Measurements from ENCODE around the gene ZNF679.
"Not testable (repeated sequence)": the region's sequence is repeated elsewhere in the genome, so short reads cannot be mapped to it uniquely, and the experiment has no call there.

Gene ZNF679

DNA sequence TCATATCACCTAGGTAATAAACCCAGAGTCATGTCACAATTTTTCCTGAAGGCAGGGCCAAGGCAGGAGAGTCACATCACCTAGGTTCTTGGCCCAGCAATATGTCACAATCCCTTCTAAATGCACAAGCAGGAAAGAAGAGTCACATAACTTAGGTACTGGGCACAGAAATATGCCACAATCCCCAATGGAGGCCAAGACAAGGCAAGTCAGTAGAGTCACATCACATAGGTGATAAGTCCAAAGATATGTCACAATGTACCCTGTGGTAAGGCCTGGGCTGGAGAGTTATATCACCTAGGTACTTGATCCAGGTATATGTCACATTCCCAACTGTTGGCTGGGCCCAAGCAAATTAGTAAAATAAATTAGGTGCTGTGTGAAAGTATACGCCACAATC is at the start of gene ZNF679:
TSS of gene ZNF679 (plus strand) at position 301 of the 400 bp plus-strand sequence. CDS start 20,644 bp downstream, outside the sequence.
- peaks cover 40 to 50% of the 10 kb centered on the region in 2 donors for H3K9me3 ChIP-seq (ENCODE audit: control insufficient read depth in 1 of 2, low read length in 2 of 2)
- not testable (repeated sequence) for H3K4me3 ChIP-seq (ENCODE audit: low read depth in 1 of 2, low read length in 2 of 2); H3K27me3 ChIP-seq (ENCODE audit: control insufficient read depth in 1 of 2, insufficient read depth in 2 of 2, low read length in 2 of 2); H3K27ac ChIP-seq (ENCODE audit: low read depth, low read length); H3K36me3 ChIP-seq (ENCODE audit: control insufficient read depth in 1 of 2, insufficient read depth in 2 of 2, low read length in 2 of 2); H3K9ac ChIP-seq (ENCODE audit: low read depth in 1 of 2, low read length in 2 of 2); H3K4me1 ChIP-seq (ENCODE audit: control insufficient read depth in 1 of 2, insufficient read depth in 2 of 2, low read length in 2 of 2)

DNA sequence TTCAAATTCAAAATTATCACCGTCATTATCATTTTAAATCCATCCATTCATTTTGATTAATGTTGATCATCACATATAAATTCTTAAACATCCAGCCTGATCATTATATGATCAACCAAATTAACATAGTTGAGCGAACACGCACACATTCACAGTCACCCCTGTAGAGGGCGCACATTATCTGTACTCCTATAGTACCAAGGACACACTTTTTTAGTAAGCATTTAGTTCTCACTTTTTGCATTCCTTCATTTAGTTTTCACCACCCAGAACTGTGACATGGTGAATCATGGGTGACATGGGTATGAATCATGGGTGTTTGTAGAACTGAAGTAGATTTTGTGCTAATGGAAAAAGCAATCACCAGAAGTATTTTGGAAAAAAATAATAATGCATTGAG is 47.3 kb upstream of the ZNF679 start:
- Histone ChIP-seq H3K4me3 (ENCODE audit: low read depth in 1 of 2, low read length in 2 of 2) (no peak overlapping the region), H3K27ac (ENCODE audit: low read depth, low read length) (no peak overlapping the region), H3K9ac (ENCODE audit: low read depth in 1 of 2, low read length in 2 of 2) (no peak overlapping the region), H3K4me1 (ENCODE audit: control insufficient read depth in 1 of 2, insufficient read depth in 2 of 2, low read length in 2 of 2) (no peaks in the 10 kb centered on the region), H3K36me3 (ENCODE audit: control insufficient read depth in 1 of 2, insufficient read depth in 2 of 2, low read length in 2 of 2) (no peaks in the 10 kb centered on the region), H3K9me3 (ENCODE audit: control insufficient read depth in 1 of 2, low read length in 2 of 2) (peaks cover 6% of the 10 kb centered on the region in 2 donors), H3K27me3 (ENCODE audit: control insufficient read depth in 1 of 2, insufficient read depth in 2 of 2, low read length in 2 of 2) (no peaks in the 10 kb centered on the region)

DNA sequence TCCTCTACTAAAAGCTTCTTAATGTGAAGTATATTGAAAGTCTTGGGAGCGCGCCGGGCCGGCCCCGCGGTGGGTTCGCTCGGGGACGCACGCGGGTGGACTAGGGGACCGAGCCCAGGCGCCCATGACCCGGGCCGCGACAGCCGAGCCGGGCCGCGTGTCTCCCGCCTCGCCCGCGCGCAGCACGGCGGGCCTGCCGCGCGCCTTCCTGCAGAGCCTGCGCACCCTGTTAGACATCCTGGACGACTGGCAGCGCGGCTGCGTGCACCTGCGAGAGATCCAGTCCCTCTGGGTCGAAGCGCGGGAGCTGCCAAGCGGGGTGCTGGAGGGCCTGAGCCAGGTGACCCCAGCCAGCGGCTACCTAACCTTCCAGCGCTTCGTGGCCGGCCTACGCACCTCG is 46.7 kb upstream of the ZNF679 start:
- H3K27ac ChIP-seq (ENCODE audit: low read depth, low read length): no peak overlapping the region
- peaks cover 6% of the 10 kb centered on the region in 2 donors for H3K9me3 ChIP-seq (ENCODE audit: control insufficient read depth in 1 of 2, low read length in 2 of 2)
- no peaks in the 10 kb centered on the region for H3K27me3 ChIP-seq (ENCODE audit: control insufficient read depth in 1 of 2, insufficient read depth in 2 of 2, low read length in 2 of 2)
- H3K9ac ChIP-seq (ENCODE audit: low read depth in 1 of 2, low read length in 2 of 2): no peak overlapping the region
- no peak overlapping the region for H3K4me3 ChIP-seq (ENCODE audit: low read depth in 1 of 2, low read length in 2 of 2)
- no peaks in the 10 kb centered on the region for H3K36me3 ChIP-seq (ENCODE audit: control insufficient read depth in 1 of 2, insufficient read depth in 2 of 2, low read length in 2 of 2)
- no peaks in the 10 kb centered on the region for H3K4me1 ChIP-seq (ENCODE audit: control insufficient read depth in 1 of 2, insufficient read depth in 2 of 2, low read length in 2 of 2)

DNA sequence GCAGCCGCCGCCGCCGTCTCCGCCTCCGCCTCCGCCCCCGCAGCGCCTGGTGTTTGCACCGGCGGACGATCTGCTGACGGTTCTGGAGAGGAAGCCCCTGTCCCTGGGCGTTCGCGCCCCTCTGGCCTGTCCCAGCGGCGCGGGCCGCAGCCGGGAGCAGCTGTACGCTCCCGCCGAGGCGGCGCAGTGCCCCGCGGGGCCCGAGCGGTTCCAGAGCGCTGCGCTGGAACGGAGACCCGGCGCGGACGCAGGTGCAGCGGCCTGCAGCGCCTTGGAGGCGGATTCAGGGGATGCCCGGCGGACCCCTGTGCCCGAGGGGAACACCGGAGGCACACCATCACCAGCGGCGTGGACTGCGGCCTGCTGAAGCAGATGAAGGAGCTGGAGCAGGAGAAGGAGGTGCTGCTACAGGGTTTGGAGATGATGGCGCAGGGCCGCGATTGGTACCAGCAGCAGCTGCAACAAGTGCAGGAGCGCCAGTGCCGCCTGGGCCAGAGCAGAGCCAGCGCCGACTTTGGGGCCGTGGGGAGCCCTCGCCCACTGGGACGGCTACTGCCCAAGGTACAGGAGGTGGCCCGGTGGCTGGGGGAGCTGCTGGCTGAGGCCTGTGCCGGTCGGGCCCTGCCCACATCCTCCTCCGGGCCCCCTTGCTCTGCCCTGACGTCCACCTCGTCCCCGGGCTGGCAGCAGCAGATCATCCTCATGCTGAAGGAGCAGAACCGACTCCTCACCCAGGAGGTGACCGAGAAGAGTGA is 46.1 kb upstream of the ZNF679 start:
- no peak overlapping the region for H3K4me3 ChIP-seq (ENCODE audit: low read depth in 1 of 2, low read length in 2 of 2)
- no peaks in the 10 kb centered on the region for H3K4me1 ChIP-seq (ENCODE audit: control insufficient read depth in 1 of 2, insufficient read depth in 2 of 2, low read length in 2 of 2)
- H3K36me3 ChIP-seq (ENCODE audit: control insufficient read depth in 1 of 2, insufficient read depth in 2 of 2, low read length in 2 of 2): no peaks in the 10 kb centered on the region
- no peak overlapping the region for H3K9ac ChIP-seq (ENCODE audit: low read depth in 1 of 2, low read length in 2 of 2)
- H3K27me3 ChIP-seq (ENCODE audit: control insufficient read depth in 1 of 2, insufficient read depth in 2 of 2, low read length in 2 of 2): no peaks in the 10 kb centered on the region
- H3K27ac ChIP-seq (ENCODE audit: low read depth, low read length): no peak overlapping the region
- H3K9me3 ChIP-seq (ENCODE audit: control insufficient read depth in 1 of 2, low read length in 2 of 2): peaks cover 6% of the 10 kb centered on the region in 2 donors

DNA sequence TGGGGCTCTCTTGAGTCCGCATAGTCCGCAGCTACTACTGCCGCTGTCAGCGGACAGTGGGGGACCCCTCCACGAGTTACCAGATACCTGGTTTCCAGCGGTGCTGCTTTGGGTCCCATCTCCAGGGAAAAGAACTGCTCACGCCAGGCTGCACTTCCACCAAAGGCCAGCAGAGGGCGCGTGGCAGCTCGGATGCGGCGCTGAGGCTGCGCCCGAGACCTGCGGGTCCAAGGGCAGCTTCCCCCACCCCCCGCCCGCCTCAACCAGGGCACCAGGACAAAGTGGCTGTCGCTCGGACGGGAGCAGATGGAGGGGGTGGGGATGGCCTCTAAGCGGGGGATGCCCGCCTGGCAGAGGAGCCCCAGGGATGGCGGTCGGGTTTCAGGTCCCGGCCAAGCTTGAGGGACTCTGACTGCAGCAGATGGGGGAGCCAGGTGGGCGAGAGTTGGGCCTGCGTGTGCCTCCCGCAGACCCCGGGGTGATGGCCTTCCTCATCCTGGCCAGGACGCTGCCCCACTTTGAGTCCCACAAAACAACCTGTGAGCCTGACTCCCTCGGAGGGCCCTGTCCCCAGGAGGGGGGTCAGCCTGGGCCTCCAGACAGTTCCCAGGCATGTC is 45.0 kb upstream of the ZNF679 start:
- no peak overlapping the region for H3K27ac ChIP-seq (ENCODE audit: low read depth, low read length)
- no peaks in the 10 kb centered on the region for H3K36me3 ChIP-seq (ENCODE audit: control insufficient read depth in 1 of 2, insufficient read depth in 2 of 2, low read length in 2 of 2)
- H3K27me3 ChIP-seq (ENCODE audit: control insufficient read depth in 1 of 2, insufficient read depth in 2 of 2, low read length in 2 of 2): no peaks in the 10 kb centered on the region
- H3K9me3 ChIP-seq (ENCODE audit: control insufficient read depth in 1 of 2, low read length in 2 of 2): peaks cover 6 to 8% of the 10 kb centered on the region in 2 donors
- no peak overlapping the region for H3K9ac ChIP-seq (ENCODE audit: low read depth in 1 of 2, low read length in 2 of 2)
- H3K4me3 ChIP-seq (ENCODE audit: low read depth in 1 of 2, low read length in 2 of 2): no peak overlapping the region
- H3K4me1 ChIP-seq (ENCODE audit: control insufficient read depth in 1 of 2, insufficient read depth in 2 of 2, low read length in 2 of 2): no peaks in the 10 kb centered on the region

DNA sequence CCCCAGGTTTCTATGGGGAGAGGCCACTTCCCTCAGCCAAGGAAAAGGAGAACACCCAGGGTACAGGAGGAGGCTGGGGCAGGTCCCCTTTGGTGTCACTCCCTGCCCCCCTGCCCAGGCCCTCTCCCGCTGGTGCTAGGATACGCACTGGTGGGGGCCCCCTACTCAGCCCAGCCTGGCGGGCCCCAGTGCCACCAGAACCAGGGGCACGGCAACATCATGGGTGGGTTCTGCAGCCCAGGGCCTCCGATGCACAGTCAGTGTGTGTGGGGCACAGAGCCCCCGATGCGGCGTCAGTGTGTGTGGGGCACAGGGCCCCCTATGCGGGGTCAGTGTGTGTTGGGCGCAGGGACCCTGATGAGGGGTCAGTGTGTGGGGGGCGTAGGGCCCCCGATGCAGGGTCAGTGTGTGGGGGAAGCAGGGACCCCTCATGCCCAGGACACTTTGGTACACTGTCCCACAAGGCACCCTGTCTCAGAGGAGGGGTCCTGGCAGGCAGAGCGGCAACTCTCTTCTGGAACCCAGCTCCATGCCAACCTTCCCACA is 44.4 kb upstream of the ZNF679 start:
- Histone ChIP-seq H3K9ac (ENCODE audit: low read depth in 1 of 2, low read length in 2 of 2) (no peak overlapping the region), H3K9me3 (ENCODE audit: control insufficient read depth in 1 of 2, low read length in 2 of 2) (peaks cover 6 to 11% of the 10 kb centered on the region in 2 donors), H3K4me3 (ENCODE audit: low read depth in 1 of 2, low read length in 2 of 2) (no peak overlapping the region)

DNA sequence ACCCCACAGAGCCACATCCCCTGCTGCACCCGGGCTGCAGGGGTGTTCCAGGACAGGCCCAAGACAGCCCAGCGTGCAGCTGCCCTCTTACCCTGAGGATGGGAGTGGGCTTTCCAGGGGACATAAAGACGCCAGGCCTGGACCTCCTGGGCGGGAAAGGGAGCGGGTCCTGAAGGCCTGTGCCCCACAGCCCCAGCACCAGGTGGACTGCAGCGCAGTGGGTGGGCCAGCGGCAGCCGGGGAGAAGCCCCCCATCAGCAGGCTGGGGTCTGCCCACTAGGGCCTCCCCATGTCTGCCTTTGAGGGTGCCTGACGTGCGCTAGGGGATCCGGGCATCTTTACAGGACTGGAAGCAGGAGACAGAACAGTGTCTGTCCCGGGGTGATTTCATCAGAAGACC is 43.9 kb upstream of the ZNF679 start:
- no peak overlapping the region for H3K4me3 ChIP-seq (ENCODE audit: low read depth in 1 of 2, low read length in 2 of 2)
- no peaks in the 10 kb centered on the region for H3K27me3 ChIP-seq (ENCODE audit: control insufficient read depth in 1 of 2, insufficient read depth in 2 of 2, low read length in 2 of 2)
- H3K9ac ChIP-seq (ENCODE audit: low read depth in 1 of 2, low read length in 2 of 2): no peak overlapping the region
- no peaks in the 10 kb centered on the region for H3K4me1 ChIP-seq (ENCODE audit: control insufficient read depth in 1 of 2, insufficient read depth in 2 of 2, low read length in 2 of 2)
- H3K36me3 ChIP-seq (ENCODE audit: control insufficient read depth in 1 of 2, insufficient read depth in 2 of 2, low read length in 2 of 2): no peaks in the 10 kb centered on the region
- no peak overlapping the region for H3K27ac ChIP-seq (ENCODE audit: low read depth, low read length)
- peaks cover 6 to 11% of the 10 kb centered on the region in 2 donors for H3K9me3 ChIP-seq (ENCODE audit: control insufficient read depth in 1 of 2, low read length in 2 of 2)

More for the DNA sequence above, 44.4 kb upstream of the ZNF679 start:
- no peaks in the 10 kb centered on the region for H3K27me3 ChIP-seq (ENCODE audit: control insufficient read depth in 1 of 2, insufficient read depth in 2 of 2, low read length in 2 of 2)
- H3K36me3 ChIP-seq (ENCODE audit: control insufficient read depth in 1 of 2, insufficient read depth in 2 of 2, low read length in 2 of 2): no peaks in the 10 kb centered on the region
- H3K4me1 ChIP-seq (ENCODE audit: control insufficient read depth in 1 of 2, insufficient read depth in 2 of 2, low read length in 2 of 2): no peaks in the 10 kb centered on the region
- no peak overlapping the region for H3K27ac ChIP-seq (ENCODE audit: low read depth, low read length)

DNA sequence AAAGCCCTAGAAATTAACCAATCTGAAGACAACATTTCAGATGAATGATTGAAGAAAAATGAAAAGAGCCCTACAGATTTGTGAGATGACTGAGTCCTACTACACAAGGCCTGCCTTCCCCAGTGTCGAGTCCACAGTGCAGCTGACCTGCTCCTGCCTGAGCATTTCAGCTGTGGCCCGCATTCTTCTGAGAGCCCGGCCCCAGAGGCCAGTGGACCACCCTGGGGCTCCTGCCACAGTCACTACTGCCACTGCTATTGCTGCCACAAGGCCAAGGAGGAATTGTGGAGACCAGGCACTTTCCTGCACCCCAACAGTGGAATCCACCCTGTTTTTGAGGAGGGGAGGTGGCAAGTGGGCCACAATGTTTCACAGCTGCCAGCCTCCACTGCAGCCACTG is 40.9 kb upstream of the ZNF679 start:
- H3K9ac ChIP-seq (ENCODE audit: low read depth in 1 of 2, low read length in 2 of 2): no peak overlapping the region
- no peak overlapping the region for H3K4me3 ChIP-seq (ENCODE audit: low read depth in 1 of 2, low read length in 2 of 2)
- no peaks in the 10 kb centered on the region for H3K4me1 ChIP-seq (ENCODE audit: control insufficient read depth in 1 of 2, insufficient read depth in 2 of 2, low read length in 2 of 2)
- no peaks in the 10 kb centered on the region for H3K27me3 ChIP-seq (ENCODE audit: control insufficient read depth in 1 of 2, insufficient read depth in 2 of 2, low read length in 2 of 2)
- no peak overlapping the region for H3K27ac ChIP-seq (ENCODE audit: low read depth, low read length)
- H3K9me3 ChIP-seq (ENCODE audit: control insufficient read depth in 1 of 2, low read length in 2 of 2): peaks cover 11 to 14% of the 10 kb centered on the region in 2 donors
- H3K36me3 ChIP-seq (ENCODE audit: control insufficient read depth in 1 of 2, insufficient read depth in 2 of 2, low read length in 2 of 2): no peaks in the 10 kb centered on the region

DNA sequence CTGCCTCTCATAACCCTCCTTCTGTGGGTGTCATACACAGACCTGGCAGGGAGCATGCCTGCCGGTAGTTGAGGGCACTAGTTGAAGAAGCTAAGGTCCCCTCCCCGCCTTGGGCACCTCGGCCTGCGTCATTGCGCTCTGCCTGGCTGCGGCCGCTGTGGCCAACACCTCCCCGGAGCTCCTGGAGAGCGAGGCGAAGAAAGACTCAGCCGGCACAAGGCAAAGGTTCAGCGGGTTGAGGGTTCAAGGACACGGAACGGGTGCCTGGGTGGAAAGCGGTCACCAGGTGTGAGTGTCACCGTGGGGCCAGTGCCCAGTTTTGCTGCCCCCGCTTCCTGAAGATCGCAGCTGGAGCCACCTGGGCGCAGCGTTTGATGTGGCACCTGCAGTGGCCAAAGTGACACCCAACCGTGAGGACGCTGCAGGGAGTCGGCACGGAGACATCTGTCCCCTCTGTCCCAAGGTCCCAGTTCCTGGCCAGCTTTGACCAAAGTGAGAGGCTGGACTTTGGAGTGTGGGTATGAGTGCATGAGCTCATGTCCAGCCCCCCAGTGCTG is 36.0 kb upstream of the ZNF679 start:
- no peaks in the 10 kb centered on the region for H3K36me3 ChIP-seq (ENCODE audit: control insufficient read depth in 1 of 2, insufficient read depth in 2 of 2, low read length in 2 of 2)
- H3K4me3 ChIP-seq (ENCODE audit: low read depth in 1 of 2, low read length in 2 of 2): no peak overlapping the region
- H3K27me3 ChIP-seq (ENCODE audit: control insufficient read depth in 1 of 2, insufficient read depth in 2 of 2, low read length in 2 of 2): no peaks in the 10 kb centered on the region
- H3K9me3 ChIP-seq (ENCODE audit: control insufficient read depth in 1 of 2, low read length in 2 of 2): peaks cover 16 to 22% of the 10 kb centered on the region in 2 donors
- H3K27ac ChIP-seq (ENCODE audit: low read depth, low read length): no peak overlapping the region
- H3K4me1 ChIP-seq (ENCODE audit: control insufficient read depth in 1 of 2, insufficient read depth in 2 of 2, low read length in 2 of 2): no peaks in the 10 kb centered on the region
- no peak overlapping the region for H3K9ac ChIP-seq (ENCODE audit: low read depth in 1 of 2, low read length in 2 of 2)

DNA sequence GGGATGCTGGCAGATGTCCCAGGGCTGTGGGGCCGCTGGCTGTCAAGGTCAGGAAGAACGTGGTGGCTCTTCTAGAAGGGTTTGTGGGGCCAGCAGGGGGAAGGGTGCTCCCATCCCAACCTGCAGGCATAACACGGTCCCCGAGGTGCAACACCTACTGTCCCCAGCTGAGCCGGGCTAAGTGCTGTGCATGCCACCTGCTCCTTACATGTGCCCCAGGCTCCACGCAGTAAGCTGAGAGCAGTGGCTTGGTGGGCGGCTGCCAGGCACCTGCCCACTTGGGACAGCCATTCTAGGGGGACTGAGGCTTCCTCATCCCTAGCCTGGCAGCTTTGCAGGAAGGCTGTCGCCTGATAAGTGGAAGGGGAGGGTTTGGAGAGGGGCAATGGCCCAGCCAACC is 35.5 kb upstream of the ZNF679 start:
- Histone ChIP-seq H3K4me1 (ENCODE audit: control insufficient read depth in 1 of 2, insufficient read depth in 2 of 2, low read length in 2 of 2) (no peaks in the 10 kb centered on the region), H3K9ac (ENCODE audit: low read depth in 1 of 2, low read length in 2 of 2) (no peak overlapping the region), H3K9me3 (ENCODE audit: control insufficient read depth in 1 of 2, low read length in 2 of 2) (peaks cover 16 to 22% of the 10 kb centered on the region in 2 donors), H3K27ac (ENCODE audit: low read depth, low read length) (no peak overlapping the region), H3K36me3 (ENCODE audit: control insufficient read depth in 1 of 2, insufficient read depth in 2 of 2, low read length in 2 of 2) (no peaks in the 10 kb centered on the region), H3K27me3 (ENCODE audit: control insufficient read depth in 1 of 2, insufficient read depth in 2 of 2, low read length in 2 of 2) (no peaks in the 10 kb centered on the region), H3K4me3 (ENCODE audit: low read depth in 1 of 2, low read length in 2 of 2) (no peak overlapping the region)

All from duodenal mucosa (tissue), 2 donors.